ENCODE measurements around the gene STARD13.

- TF ChIP-seq CTCF (IDR thresholded peaks at IDR 0.05) (no peak), POLR2A (IDR thresholded peaks at IDR 0.05) (no peak)
Observed at GRCh38 chr13:33167491-33167890, 118.1 kb downstream of the STARD13 start.

Measured in right lobe of liver (tissue), 4 donors.